K562 (cell line): ENCODE results near the gene USB1. TPM values are rescaled to one million over a fixed set of nuclear protein-coding genes. Genes with fewer than 3 reads are reported as not detected.
A peak's percentile ranks its signal among the peaks of the same experiment; 100 is the strongest.

Experiments
- CTBP1 ChIP-seq: fragments of 450-650 bp; IDR thresholded peaks from 2 replicates; pipeline ENCODE4 v1.6.1; 2016; ENCODE audit warnings: borderline replicate concordance
- GATA2 ChIP-seq: sonication (generic); formaldehyde crosslinking; IDR thresholded peaks from 2 replicates; pipeline ENCODE4 v1.4.0; 2020; ENCODE audit warnings: mild to moderate bottlenecking, missing genetic modification reagents
- GATAD2A ChIP-seq: fragments of 450-650 bp; IDR thresholded peaks from 2 replicates; pipeline ENCODE4 v1.6.1; 2017
- MYNN ChIP-seq, 2 experiments: sonication (generic); formaldehyde crosslinking in 1 of 2; IDR thresholded peaks; 2 replicates each; pipeline versions ENCODE4 v1.5.0 to v1.6.1; 2016 to 2020; ENCODE audit warnings: antibody characterized with exemption in 1 of 2, missing genetic modification reagents in 1 of 2
- NCOA1 ChIP-seq: fragments of 450-650 bp; IDR thresholded peaks from 2 replicates; pipeline ENCODE4 v1.6.1; 2016; ENCODE audit warnings: low read depth
- NFIX ChIP-seq: fragments of 250-450 bp; sonication (Bioruptor Pico); IDR thresholded peaks from 2 replicates; pipeline ENCODE4 v1.4.0; 2020; ENCODE audit warnings: low read depth, mild to moderate bottlenecking, moderate library complexity
- SIN3A ChIP-seq, 2 experiments: fragments of 150-350 bp in 1 of 2; IDR thresholded peaks; 2 replicates each; pipeline ENCODE4 v1.6.1; 2011 to 2016; ENCODE audit warnings: borderline replicate concordance in 2 of 2, low read depth in 2 of 2, low read length in 2 of 2, mild to moderate bottlenecking in 2 of 2, moderate library complexity in 2 of 2; ENCODE audit not compliant: control insufficient read depth in 1 of 2
- TAF1 ChIP-seq: IDR thresholded peaks from 2 replicates; pipeline ENCODE4 v1.6.1; 2011; ENCODE audit warnings: mild to moderate bottlenecking, low read length, moderate library complexity; ENCODE audit not compliant: insufficient read depth, control insufficient read depth, severe bottlenecking; ENCODE audit errors: extremely low read depth
- ZEB2 ChIP-seq: fragments of 450-650 bp; IDR thresholded peaks from 2 replicates; pipeline ENCODE4 v1.6.1; 2016
- ZNF224 ChIP-seq: sonication (generic); formaldehyde crosslinking; IDR thresholded peaks from 2 replicates; pipeline ENCODE4 v1.8.0; 2022; ENCODE audit warnings: mild to moderate bottlenecking, missing genetic modification reagents
- ZNF239 ChIP-seq: fragments of 250-450 bp; sonication (Bioruptor Pico); IDR thresholded peaks from 2 replicates; pipeline ENCODE4 v1.4.0; 2020; ENCODE audit warnings: mild to moderate bottlenecking
- polyA plus RNA-seq, 8 experiments: library from polyadenylated mRNA; depleted of rRNA in 4 of 8; stranded (reverse) in 5 of 8; unstranded in 3 of 8; fragments of >200 nt; fragmentation: Nextera tagmentation in 2 of 8; fragmentation: Illumina TruSeq in 1 of 8; extraction: Ambion mirVana in 2 of 8; extraction: Trizol in 1 of 8; gene quantifications; 2 replicates each; pipeline versions ENCODE4 v1.2.1 to v1.2.3, GENCODE V29; 2011 to 2014; ENCODE audit warnings: inconsistent platforms in 1 of 8, missing spikeins in 1 of 8
- total RNA-seq, 7 experiments: library from RNA; depleted of rRNA in 6 of 7; stranded (reverse); fragments of >200 nt in 6 of 7; fragmentation: Illumina TruSeq in 2 of 7; extraction: Trizol in 2 of 7; gene quantifications; 2 replicates each; pipeline versions ENCODE4 v1.2.1 to v1.2.3, GENCODE V29; 2011 to 2021; ENCODE audit warnings: low replicate concordance in 1 of 7
- TF ChIP-seq, protein P1 (sequence below): fragments of 450-650 bp; IDR thresholded peaks from 2 replicates; pipeline ENCODE4 v1.6.1; 2017; ENCODE audit warnings: antibody characterized with exemption, mild to moderate bottlenecking
- TF ChIP-seq, protein P2 (sequence below), 2 experiments: fragments of 450-650 bp; formaldehyde crosslinking in 1 of 2; IDR thresholded peaks; 2 replicates each; pipeline versions ENCODE4 v1.4.0 to v1.6.1; 2014 to 2020; ENCODE audit warnings: mild to moderate bottlenecking in 2 of 2, borderline replicate concordance in 1 of 2, low read depth in 1 of 2
- TF ChIP-seq, protein P3 (sequence below): fragments of 450-650 bp; conservative IDR thresholded peaks from 2 replicates; pipeline ENCODE4 v1.6.1; 2016; ENCODE audit warnings: missing genetic modification characterization, low read depth, mild to moderate bottlenecking, missing compliant biosample characterization, moderate library complexity

The USB1 gene
- total and polyA plus RNA-seq, 9 of the 15 experiments (the other 6 are each of a cell fraction or from before 2014, with no cell fraction given) = 11.6 to 73.6 (median 19.4) TPM

DNA sequence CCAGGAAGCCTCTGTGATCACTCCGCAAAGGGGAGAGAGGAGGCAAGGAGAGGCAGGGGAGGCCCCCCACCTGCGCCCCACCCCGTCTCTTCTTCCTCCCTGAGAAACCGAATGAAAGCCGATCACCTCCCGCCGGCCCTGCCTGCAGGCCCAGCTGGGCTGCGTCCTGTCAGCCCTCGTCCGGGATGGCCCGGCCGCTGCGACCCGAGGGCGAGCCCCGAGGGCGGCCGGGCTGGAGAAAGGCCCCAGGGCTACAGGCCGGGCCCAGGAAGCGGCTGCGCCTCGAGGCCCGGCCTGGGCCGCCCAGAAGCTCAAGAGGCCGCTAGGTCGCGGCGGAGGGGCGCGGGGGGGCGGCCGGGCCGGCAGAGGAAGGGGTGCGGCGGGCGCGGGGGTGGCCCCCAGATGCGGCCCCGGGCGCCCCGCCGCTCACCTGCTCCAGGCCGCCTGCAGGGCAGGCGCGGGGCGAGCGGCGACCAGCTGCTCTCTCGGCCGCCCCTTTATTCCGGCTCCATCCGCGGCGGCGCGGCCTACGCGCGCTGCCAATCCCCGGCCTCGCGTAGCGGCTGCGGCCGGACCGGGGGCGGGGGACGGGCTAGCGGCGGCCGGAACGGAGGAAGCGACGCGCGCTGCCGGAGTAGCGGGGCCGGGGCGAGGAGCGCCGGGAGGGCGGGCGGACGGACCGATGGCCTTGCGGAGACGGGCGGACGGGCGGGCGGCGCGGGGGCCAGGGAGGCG, 1.1 kb upstream of the USB1 start, which contains the start of gene ZNF319 (continued):
- TF ChIP-seq, protein P1, sequence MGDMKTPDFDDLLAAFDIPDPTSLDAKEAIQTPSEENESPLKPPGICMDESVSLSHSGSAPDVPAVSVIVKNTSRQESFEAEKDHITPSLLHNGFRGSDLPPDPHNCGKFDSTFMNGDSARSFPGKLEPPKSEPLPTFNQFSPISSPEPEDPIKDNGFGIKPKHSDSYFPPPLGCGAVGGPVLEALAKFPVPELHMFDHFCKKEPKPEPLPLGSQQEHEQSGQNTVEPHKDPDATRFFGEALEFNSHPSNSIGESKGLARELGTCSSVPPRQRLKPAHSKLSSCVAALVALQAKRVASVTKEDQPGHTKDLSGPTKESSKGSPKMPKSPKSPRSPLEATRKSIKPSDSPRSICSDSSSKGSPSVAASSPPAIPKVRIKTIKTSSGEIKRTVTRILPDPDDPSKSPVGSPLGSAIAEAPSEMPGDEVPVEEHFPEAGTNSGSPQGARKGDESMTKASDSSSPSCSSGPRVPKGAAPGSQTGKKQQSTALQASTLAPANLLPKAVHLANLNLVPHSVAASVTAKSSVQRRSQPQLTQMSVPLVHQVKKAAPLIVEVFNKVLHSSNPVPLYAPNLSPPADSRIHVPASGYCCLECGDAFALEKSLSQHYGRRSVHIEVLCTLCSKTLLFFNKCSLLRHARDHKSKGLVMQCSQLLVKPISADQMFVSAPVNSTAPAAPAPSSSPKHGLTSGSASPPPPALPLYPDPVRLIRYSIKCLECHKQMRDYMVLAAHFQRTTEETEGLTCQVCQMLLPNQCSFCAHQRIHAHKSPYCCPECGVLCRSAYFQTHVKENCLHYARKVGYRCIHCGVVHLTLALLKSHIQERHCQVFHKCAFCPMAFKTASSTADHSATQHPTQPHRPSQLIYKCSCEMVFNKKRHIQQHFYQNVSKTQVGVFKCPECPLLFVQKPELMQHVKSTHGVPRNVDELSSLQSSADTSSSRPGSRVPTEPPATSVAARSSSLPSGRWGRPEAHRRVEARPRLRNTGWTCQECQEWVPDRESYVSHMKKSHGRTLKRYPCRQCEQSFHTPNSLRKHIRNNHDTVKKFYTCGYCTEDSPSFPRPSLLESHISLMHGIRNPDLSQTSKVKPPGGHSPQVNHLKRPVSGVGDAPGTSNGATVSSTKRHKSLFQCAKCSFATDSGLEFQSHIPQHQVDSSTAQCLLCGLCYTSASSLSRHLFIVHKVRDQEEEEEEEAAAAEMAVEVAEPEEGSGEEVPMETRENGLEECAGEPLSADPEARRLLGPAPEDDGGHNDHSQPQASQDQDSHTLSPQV = 0 out of 2 replicates have a peak, but pooled peaks have one; percentile 59
- TF ChIP-seq GATAD2A (no peak), CTBP1 (peak; percentile 10; the same call in 1 of the 2 replicates), ZNF224 (CRISPR knock-in tag) (no peak), ZEB2 (no peak), ZNF239 (CRISPR knock-in tag) (no peak), SIN3A (IDR thresholded peaks at IDR 0.05; ENCODE audit: borderline replicate concordance in 2 of 2, control insufficient read depth in 1 of 2, low read depth in 2 of 2, low read length in 2 of 2) (peak in 1 of 2 experiments; percentile 14; a peak in 2 of 4 replicates), TAF1 (peak; percentile 55), MYNN (IDR thresholded peaks at IDR 0.05) (no peak), MYNN (CRISPR knock-in tag; IDR thresholded peaks at IDR 0.05) (no peak), GATA2 (CRISPR knock-in tag) (no peak), NCOA1 (no peak), NFIX (CRISPR knock-in tag) (no peak)
- TF ChIP-seq, protein P2, sequence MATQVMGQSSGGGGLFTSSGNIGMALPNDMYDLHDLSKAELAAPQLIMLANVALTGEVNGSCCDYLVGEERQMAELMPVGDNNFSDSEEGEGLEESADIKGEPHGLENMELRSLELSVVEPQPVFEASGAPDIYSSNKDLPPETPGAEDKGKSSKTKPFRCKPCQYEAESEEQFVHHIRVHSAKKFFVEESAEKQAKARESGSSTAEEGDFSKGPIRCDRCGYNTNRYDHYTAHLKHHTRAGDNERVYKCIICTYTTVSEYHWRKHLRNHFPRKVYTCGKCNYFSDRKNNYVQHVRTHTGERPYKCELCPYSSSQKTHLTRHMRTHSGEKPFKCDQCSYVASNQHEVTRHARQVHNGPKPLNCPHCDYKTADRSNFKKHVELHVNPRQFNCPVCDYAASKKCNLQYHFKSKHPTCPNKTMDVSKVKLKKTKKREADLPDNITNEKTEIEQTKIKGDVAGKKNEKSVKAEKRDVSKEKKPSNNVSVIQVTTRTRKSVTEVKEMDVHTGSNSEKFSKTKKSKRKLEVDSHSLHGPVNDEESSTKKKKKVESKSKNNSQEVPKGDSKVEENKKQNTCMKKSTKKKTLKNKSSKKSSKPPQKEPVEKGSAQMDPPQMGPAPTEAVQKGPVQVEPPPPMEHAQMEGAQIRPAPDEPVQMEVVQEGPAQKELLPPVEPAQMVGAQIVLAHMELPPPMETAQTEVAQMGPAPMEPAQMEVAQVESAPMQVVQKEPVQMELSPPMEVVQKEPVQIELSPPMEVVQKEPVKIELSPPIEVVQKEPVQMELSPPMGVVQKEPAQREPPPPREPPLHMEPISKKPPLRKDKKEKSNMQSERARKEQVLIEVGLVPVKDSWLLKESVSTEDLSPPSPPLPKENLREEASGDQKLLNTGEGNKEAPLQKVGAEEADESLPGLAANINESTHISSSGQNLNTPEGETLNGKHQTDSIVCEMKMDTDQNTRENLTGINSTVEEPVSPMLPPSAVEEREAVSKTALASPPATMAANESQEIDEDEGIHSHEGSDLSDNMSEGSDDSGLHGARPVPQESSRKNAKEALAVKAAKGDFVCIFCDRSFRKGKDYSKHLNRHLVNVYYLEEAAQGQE (IDR thresholded peaks at IDR 0.05; ENCODE audit: borderline replicate concordance) = no peak
- TF ChIP-seq, protein P2 (CRISPR knock-in tag; IDR thresholded peaks at IDR 0.05; ENCODE audit: low read depth) = no peak
- TF ChIP-seq, protein P3, sequence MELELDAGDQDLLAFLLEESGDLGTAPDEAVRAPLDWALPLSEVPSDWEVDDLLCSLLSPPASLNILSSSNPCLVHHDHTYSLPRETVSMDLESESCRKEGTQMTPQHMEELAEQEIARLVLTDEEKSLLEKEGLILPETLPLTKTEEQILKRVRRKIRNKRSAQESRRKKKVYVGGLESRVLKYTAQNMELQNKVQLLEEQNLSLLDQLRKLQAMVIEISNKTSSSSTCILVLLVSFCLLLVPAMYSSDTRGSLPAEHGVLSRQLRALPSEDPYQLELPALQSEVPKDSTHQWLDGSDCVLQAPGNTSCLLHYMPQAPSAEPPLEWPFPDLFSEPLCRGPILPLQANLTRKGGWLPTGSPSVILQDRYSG (tag) = no peak
